AG04449 (cell line): ENCODE data around the gene TRMT61B.

Experiments
- CTCF ChIA-PET: fragments of 350-600 bp; formaldehyde crosslinking; extraction: SDS; loops from one replicate; lab custom pipeline; 2021; ENCODE audit warnings: antibody characterized with exemption; lab: Yijun Ruan, JAX
- POLR2A ChIA-PET: fragments of 400-600, 350-600 bp; formaldehyde crosslinking; extraction: SDS; loops from one replicate; lab custom pipeline; 2020; ENCODE audit warnings: antibody characterized with exemption, inconsistent platforms; lab: Yijun Ruan, JAX
- DNase-seq: peaks from one replicate; pipeline ENCODE4 v3.0.0-alpha.2; 2010; ENCODE audit warnings: low read depth, low spot score
- H3K4me3 ChIP-seq: 2 replicates; pipeline ENCODE4 v1.5.1; 2011; ENCODE audit warnings: low read depth, mild to moderate bottlenecking, control low read depth, low read length
- CTCF ChIP-seq: IDR thresholded peaks from one replicate; pipeline ENCODE4 v1.5.1; 2011; ENCODE audit warnings: mild to moderate bottlenecking, moderate library complexity, low read length, control low read depth, inconsistent platforms; ENCODE audit not compliant: insufficient read depth; ENCODE audit errors: missing control alignments

The TRMT61B gene

GRCh38 chr2:28802975-28803429 is 67.1 kb downstream of the TRMT61B start:
- ChIA-PET CTCF (interaction anchor here (1.3 to 4.7 kb wide), 4 partner anchors 9 to 210 kb away, joined by 3 to 22 read pairs (median 4); no protein-coding TSS in a partner anchor), POLR2A (no interaction called here)
- TF ChIP-seq CTCF: no peak
- H3K4me3 ChIP-seq: no peak overlapping the region
- no peak for DNase-seq

GRCh38 chr2:28801726-28802125 is 68.4 kb downstream of the TRMT61B start:
- no peak for TF ChIP-seq CTCF

More at GRCh38 chr2:28801726-28802125, 68.4 kb downstream of the TRMT61B start:
- no peak for DNase-seq
- ChIA-PET CTCF (interaction anchor here (0.9 to 4.7 kb wide), 5 partner anchors 8 to 207 kb away, joined by 3 to 22 read pairs (median 4); no protein-coding TSS in a partner anchor), POLR2A (no interaction called here)
- no peak overlapping the region for H3K4me3 ChIP-seq
